Smooth muscle cell (in vitro differentiated cells): ENCODE measurements around the gene MAS1L. TPM values are rescaled to one million over a fixed set of nuclear protein-coding genes. Genes with fewer than 3 reads are reported as not detected.

Source experiments
- DNase-seq: peaks from one replicate; lab custom pipeline; 2025; ENCODE audit not compliant: unreplicated experiment; lab: John Stamatoyannopoulos, UW
- H2AFZ ChIP-seq: fragments of 200-600 bp; sonication (generic); 2 replicates; pipeline ENCODE4 v1.6.0; 2016; ENCODE audit warnings: antibody characterized with exemption, low read depth, mild to moderate bottlenecking
- H3F3A ChIP-seq: fragments of 200-600 bp; sonication (generic); 2 replicates; pipeline ENCODE4 v1.6.0; 2017; ENCODE audit warnings: antibody characterized with exemption, low read depth
- H3K27ac ChIP-seq: fragments of 200-600 bp; sonication (generic); 2 replicates; pipeline ENCODE4 v1.5.1; 2016; ENCODE audit warnings: low read depth, mild to moderate bottlenecking
- H3K27me3 ChIP-seq: fragments of 200-600 bp; sonication (generic); 2 replicates; pipeline ENCODE4 v1.6.1; 2016; ENCODE audit warnings: low read depth, mild to moderate bottlenecking
- H3K36me3 ChIP-seq: fragments of 200-600 bp; sonication (generic); 2 replicates; pipeline ENCODE4 v1.5.1; 2016; ENCODE audit warnings: low read depth
- H3K4me1 ChIP-seq: fragments of 200-600 bp; sonication (generic); 2 replicates; pipeline ENCODE4 v1.5.1; 2016; ENCODE audit warnings: low read depth
- H3K4me2 ChIP-seq: fragments of 200-600 bp; sonication (generic); 2 replicates; pipeline ENCODE4 v1.6.0; 2016; ENCODE audit warnings: mild to moderate bottlenecking
- H3K4me3 ChIP-seq: fragments of 200-600 bp; sonication (generic); 2 replicates; pipeline ENCODE4 v1.5.1; 2016; ENCODE audit warnings: mild to moderate bottlenecking
- H3K79me2 ChIP-seq: fragments of 200-600 bp; sonication (generic); 2 replicates; pipeline ENCODE4 v1.6.0; 2016; ENCODE audit warnings: low read depth, mild to moderate bottlenecking
- H3K9ac ChIP-seq: fragments of 200-600 bp; sonication (generic); 2 replicates; pipeline ENCODE4 v1.6.0; 2016; ENCODE audit warnings: low read depth
- H3K9me3 ChIP-seq: fragments of 200-600 bp; sonication (generic); replicated peaks from 2 replicates; pipeline ENCODE4 v1.5.1; 2016; ENCODE audit warnings: low read depth
- H4K20me1 ChIP-seq: fragments of 200-600 bp; sonication (generic); 2 replicates; pipeline ENCODE4 v1.6.0; 2016; ENCODE audit warnings: low read depth
- CTCF ChIP-seq: fragments of 200-600 bp; sonication (generic); IDR thresholded peaks from 2 replicates; pipeline ENCODE4 v1.5.1; 2017; ENCODE audit warnings: borderline replicate concordance, mild to moderate bottlenecking, antibody characterized with exemption; ENCODE audit not compliant: insufficient read depth, poor library complexity, severe bottlenecking
- WGBS: methylation state at CpG from one replicate; pipeline ENCODE4 v1.1.7; 2016; ENCODE audit warnings: low lambda C conversion rate; 5-methylcytosine and 5-hydroxymethylcytosine counted together
- polyA plus RNA-seq: library from polyadenylated mRNA; unstranded; fragments of >200 nt; fragmentation: Nextera tagmentation; extraction: Ambion mirVana; gene quantifications from 2 replicates; pipeline ENCODE4 v1.2.1, GENCODE V29; 2016
- total RNA-seq: library from RNA; depleted of rRNA; stranded (reverse); fragments of >200 nt; gene quantifications from 2 replicates; pipeline ENCODE4 v1.2.3, GENCODE V29; 2014

The MAS1L gene
- total and polyA plus RNA-seq, 2 experiments from 2014 or later = not detected

- no peaks in the 10 kb centered on the region for H3K4me1 ChIP-seq
- H3F3A ChIP-seq = no peaks in the 10 kb centered on the region
- WGBS = 91% methylated on average over 4 of the region's 4 CpGs
- no peak overlapping the region for H3K4me2 ChIP-seq
- no peak overlapping the region for H3K27ac ChIP-seq
- no peaks in the 10 kb centered on the region for H3K27me3 ChIP-seq
- no peaks in the 10 kb centered on the region for H3K9me3 ChIP-seq
- H2AFZ ChIP-seq = no peak overlapping the region
- H3K4me3 ChIP-seq = no peak overlapping the region
- H3K9ac ChIP-seq = no peak overlapping the region
- no peaks in the 10 kb centered on the region for H4K20me1 ChIP-seq
- no peak for DNase-seq
- H3K36me3 ChIP-seq = no peaks in the 10 kb centered on the region
- no peak for TF ChIP-seq CTCF
- no peaks in the 10 kb centered on the region for H3K79me2 ChIP-seq
Measured at GRCh38 chr6:29486577-29486976, 1.2 kb downstream of the MAS1L start.

- Histone ChIP-seq H3K4me1 (no peaks in the 10 kb centered on the region), H3F3A (no peaks in the 10 kb centered on the region), H2AFZ (no peak overlapping the region), H4K20me1 (no peaks in the 10 kb centered on the region), H3K36me3 (no peaks in the 10 kb centered on the region), H3K9me3 (no peaks in the 10 kb centered on the region), H3K27me3 (no peaks in the 10 kb centered on the region), H3K9ac (no peak overlapping the region), H3K4me2 (no peak overlapping the region), H3K4me3 (no peak overlapping the region), H3K79me2 (no peaks in the 10 kb centered on the region), H3K27ac (no peak overlapping the region)
- TF ChIP-seq CTCF = no peak
- no peak for DNase-seq
- 87% methylated on average over 1 of the region's 1 CpG for WGBS
Measured at GRCh38 chr6:29483735-29484134, 4.0 kb downstream of the MAS1L start.

- H2AFZ ChIP-seq = no peak overlapping the region
- no peaks in the 10 kb centered on the region for H3F3A ChIP-seq
- H3K9ac ChIP-seq = no peak overlapping the region
- no peaks in the 10 kb centered on the region for H3K36me3 ChIP-seq
- no peak for DNase-seq
- no peak overlapping the region for H3K27ac ChIP-seq
- no peaks in the 10 kb centered on the region for H3K4me1 ChIP-seq
- no peak overlapping the region for H3K4me2 ChIP-seq
- H3K4me3 ChIP-seq = no peak overlapping the region
- no peaks in the 10 kb centered on the region for H3K9me3 ChIP-seq
- H4K20me1 ChIP-seq = no peaks in the 10 kb centered on the region
- no peaks in the 10 kb centered on the region for H3K27me3 ChIP-seq
- no peaks in the 10 kb centered on the region for H3K79me2 ChIP-seq
- 80% methylated on average over 3 of the region's 3 CpGs for WGBS
- TF ChIP-seq CTCF = no peak
Measured at GRCh38 chr6:29483186-29483585, 4.6 kb downstream of the MAS1L start.

GRCh38 chr6:29479560-29479959 is 8.2 kb downstream of the MAS1L start:
- WGBS = 75% methylated on average over 2 of the region's 2 CpGs
- H2AFZ ChIP-seq = no peak overlapping the region
- H3K4me1 ChIP-seq = no peaks in the 10 kb centered on the region
- no peak overlapping the region for H3K4me2 ChIP-seq
- H3K9ac ChIP-seq = no peak overlapping the region
- no peak overlapping the region for H3K4me3 ChIP-seq
- H3K27me3 ChIP-seq = no peaks in the 10 kb centered on the region
- no peaks in the 10 kb centered on the region for H4K20me1 ChIP-seq
- H3K27ac ChIP-seq = no peak overlapping the region
- TF ChIP-seq CTCF = no peak
- no peak for DNase-seq
- no peaks in the 10 kb centered on the region for H3K9me3 ChIP-seq
- H3K36me3 ChIP-seq = no peaks in the 10 kb centered on the region
- no peaks in the 10 kb centered on the region for H3F3A ChIP-seq
- H3K79me2 ChIP-seq = no peaks in the 10 kb centered on the region
